ENCODE measurements around the gene PGBD1. TPM values are rescaled to one million over a fixed set of nuclear protein-coding genes. Genes with fewer than 3 reads are reported as not detected.

PGBD1 gene
- total and polyA plus RNA-seq, 2 of the 13 experiments (the other 11 are each of a cell fraction or from before 2014, with no cell fraction given): 3.6 to 6.9 TPM

DNA sequence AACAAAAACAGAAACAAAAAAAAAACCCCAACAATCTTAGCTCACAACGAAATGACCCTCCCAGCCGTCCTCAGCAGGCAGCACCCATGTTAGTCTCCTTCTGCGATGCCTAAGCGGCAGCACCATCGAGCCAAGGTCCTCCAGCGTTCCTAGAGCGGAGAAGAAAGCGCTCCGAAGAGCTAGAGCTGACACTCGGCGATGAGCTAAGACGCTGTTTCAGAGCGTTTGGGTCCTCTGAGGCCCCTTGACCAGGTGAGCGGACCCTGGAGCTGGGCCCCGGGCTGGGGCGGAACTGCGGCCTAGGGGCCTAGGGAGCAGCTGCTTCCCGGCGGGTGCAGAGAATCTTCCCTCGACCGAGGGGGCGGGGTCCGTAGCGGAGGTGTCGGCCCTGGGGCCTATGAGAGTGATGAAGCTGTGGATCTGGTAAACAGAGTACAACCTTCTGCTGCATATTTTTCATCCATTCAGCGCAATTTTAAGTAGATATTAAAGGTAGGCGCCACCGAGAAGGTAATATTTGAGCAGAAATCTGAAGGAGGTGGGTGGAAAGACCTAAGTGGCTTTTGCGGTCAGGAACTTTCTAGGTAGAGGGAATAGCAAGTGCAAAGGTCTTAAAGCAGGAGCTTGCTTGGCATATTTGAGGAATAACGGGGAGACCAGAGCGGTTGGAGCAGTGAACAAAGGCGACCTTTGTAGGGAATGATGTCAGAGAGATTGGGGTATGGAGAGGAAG, 14.2 kb upstream of the PGBD1 start, which contains the start of gene ZSCAN26 (continued):
- TF ChIP-seq ZNF318 (CRISPR knock-in tag; IDR thresholded peaks at IDR 0.05) (no peak), SCMH1 (CRISPR knock-in tag; IDR thresholded peaks at IDR 0.05; ENCODE audit: borderline replicate concordance) (no peak), SIX1 (CRISPR knock-in tag; IDR thresholded peaks at IDR 0.05; ENCODE audit: borderline replicate concordance) (no peak), ARNTL (CRISPR knock-in tag; IDR thresholded peaks at IDR 0.05) (peak; percentile 83), ADNP (CRISPR knock-in tag; IDR thresholded peaks at IDR 0.05) (no peak), THRA (CRISPR knock-in tag; IDR thresholded peaks at IDR 0.05; ENCODE audit: borderline replicate concordance) (peak; percentile 75), HHEX (CRISPR knock-in tag; IDR thresholded peaks at IDR 0.05) (no peak), ZNF878 (CRISPR knock-in tag; IDR thresholded peaks at IDR 0.05) (no peak), ZNF709 (CRISPR knock-in tag; IDR thresholded peaks at IDR 0.05) (no peak), GLMP (CRISPR knock-in tag; IDR thresholded peaks at IDR 0.05; ENCODE audit: borderline replicate concordance) (no peak), SRSF9 (IDR thresholded peaks at IDR 0.05; ENCODE audit: borderline replicate concordance, insufficient read depth, low read depth, low read length, poor library complexity, severe bottlenecking) (no peak), PHF21A (CRISPR knock-in tag; IDR thresholded peaks at IDR 0.05) (peak; percentile 82; the same call in 1 of the 2 replicates), NKX3-1 (CRISPR knock-in tag; IDR thresholded peaks at IDR 0.05) (peak; percentile 82), TFE3 (CRISPR knock-in tag; IDR thresholded peaks at IDR 0.05) (peak; percentile 61), NFYC (CRISPR knock-in tag; IDR thresholded peaks at IDR 0.05) (no peak)
- TF ChIP-seq, protein P1, sequence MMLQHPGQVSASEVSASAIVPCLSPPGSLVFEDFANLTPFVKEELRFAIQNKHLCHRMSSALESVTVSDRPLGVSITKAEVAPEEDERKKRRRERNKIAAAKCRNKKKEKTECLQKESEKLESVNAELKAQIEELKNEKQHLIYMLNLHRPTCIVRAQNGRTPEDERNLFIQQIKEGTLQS (CRISPR knock-in tag; IDR thresholded peaks at IDR 0.05): peak; percentile 71; the same call in 1 of the 2 replicates

Measured in HepG2 (cell line).